H1 (cell line): ENCODE data around the gene FAR1. TPM values are rescaled to one million over a fixed set of nuclear protein-coding genes. Genes with fewer than 3 reads are reported as not detected.

Experiments
- CTCF ChIA-PET: fragments of 300-600 bp; sonication (Branson Sonifier 250); formaldehyde crosslinking; loops from one replicate; lab custom pipeline; 2021; ENCODE audit not compliant: partially characterized antibody; lab: Charles Lee
- POLR2A ChIA-PET: fragments of 300-600 bp; sonication (Branson Sonifier 250); formaldehyde crosslinking; loops from one replicate; lab custom pipeline; 2021; ENCODE audit warnings: inconsistent platforms; ENCODE audit not compliant: partially characterized antibody; lab: Charles Lee
- DNase-seq, 2 experiments: peaks; one replicate each; pipeline versions ENCODE4 v3.0.0 to v3.0.0-alpha.2; 2010 to 2022; ENCODE audit warnings: low spot score in 2 of 2, low read depth in 1 of 2, mixed read lengths in 1 of 2
- FAIRE-seq: peaks from 2 replicates; lab custom pipeline; 2011; peaks lifted over from hg19 to GRCh38; lab: Jason Lieb, UNC
- H2AFZ ChIP-seq: 2 replicates; pipeline ENCODE4 v1.8.1; 2012; ENCODE audit warnings: low read length, inconsistent platforms
- H2AK5ac ChIP-seq: 2 replicates; pipeline ENCODE4 v1.6.1; 2013; ENCODE audit warnings: low read depth, low read length
- H2BK120ac ChIP-seq: replicated peaks from 2 replicates; pipeline ENCODE3; 2013; ENCODE audit warnings: low read depth, low read length, inconsistent platforms
- H2BK12ac ChIP-seq: 2 replicates; pipeline ENCODE4 v1.6.1; 2013; ENCODE audit warnings: low read depth, low read length
- H2BK15ac ChIP-seq: 2 replicates; pipeline ENCODE4 v1.6.1; 2013; ENCODE audit warnings: low read length
- H2BK20ac ChIP-seq: 2 replicates; pipeline ENCODE4 v1.6.1; 2013; ENCODE audit warnings: low read length
- H2BK5ac ChIP-seq: 2 replicates; pipeline ENCODE4 v1.6.1; 2013; ENCODE audit warnings: low read depth, low read length
- H3K14ac ChIP-seq: 2 replicates; pipeline ENCODE4 v1.6.1; 2013; ENCODE audit warnings: inconsistent platforms; ENCODE audit not compliant: insufficient read length
- H3K18ac ChIP-seq: 2 replicates; pipeline ENCODE4 v1.6.1; 2013; ENCODE audit warnings: low read length; ENCODE audit errors: extremely low read depth
- H3K23ac ChIP-seq: 2 replicates; pipeline ENCODE4 v1.6.1; 2013; ENCODE audit warnings: inconsistent platforms; ENCODE audit not compliant: insufficient read length
- H3K23me2 ChIP-seq: 2 replicates; pipeline ENCODE4 v1.6.1; 2013; ENCODE audit warnings: low read depth, low read length
- H3K27ac ChIP-seq: 2 replicates; pipeline ENCODE4 v1.6.1; 2011; ENCODE audit warnings: low read depth, low read length, inconsistent platforms
- H3K27me3 ChIP-seq, 4 experiments: replicated peaks in 1 of 4; 1 replicate in 1 of 4; 2 replicates in 3 of 4; pipeline versions ENCODE4 v1.6.1 to v1.8.1; 2011 to 2013; ENCODE audit warnings: low read length in 3 of 4, mild to moderate bottlenecking in 3 of 4, inconsistent platforms in 2 of 4, mixed read lengths in 2 of 4, moderate library complexity in 1 of 4; ENCODE audit not compliant: control insufficient read depth in 3 of 4, insufficient read depth in 3 of 4; ENCODE audit errors: extremely low read depth in 1 of 4
- H3K36me3 ChIP-seq, 4 experiments: 2 replicates each; pipeline versions ENCODE4 v1.6.1 to v1.8.1; 2011 to 2013; ENCODE audit warnings: mild to moderate bottlenecking in 4 of 4, low read length in 3 of 4, moderate library complexity in 2 of 4, control low read depth in 1 of 4, inconsistent platforms in 1 of 4; ENCODE audit not compliant: insufficient read depth in 4 of 4, control insufficient read depth in 2 of 4
- H3K4ac ChIP-seq: replicated peaks from 2 replicates; pipeline ENCODE3; 2013; ENCODE audit warnings: low read length, low read depth, mixed read lengths, inconsistent platforms; ENCODE audit not compliant: insufficient read length
- H3K4me1 ChIP-seq, 4 experiments: replicated peaks in 1 of 4; 1 replicate in 1 of 4; 2 replicates in 3 of 4; pipeline versions ENCODE4 v1.6.1 to v1.8.1; 2011 to 2013; ENCODE audit warnings: low read length in 3 of 4, inconsistent platforms in 2 of 4, mixed read lengths in 1 of 4; ENCODE audit not compliant: insufficient read depth in 4 of 4, control insufficient read depth in 3 of 4
- H3K4me2 ChIP-seq, 2 experiments: 2 replicates each; pipeline versions ENCODE4 v1.6.1 to v1.8.1; 2011 to 2013; ENCODE audit warnings: low read depth in 2 of 2, low read length in 2 of 2, control low read depth in 1 of 2, inconsistent platforms in 1 of 2, mild to moderate bottlenecking in 1 of 2; ENCODE audit not compliant: insufficient read depth in 1 of 2
- H3K4me3 ChIP-seq, 4 experiments: fragments of 200-600, 300-600 bp in 1 of 4; sonication (generic), shearing (Covaris generic), sonication (Bioruptor Twin) in 1 of 4; 2 replicates each; pipeline versions ENCODE4 v1.5.1 to v1.8.1; 2011 to 2016; ENCODE audit warnings: low read length in 4 of 4, low read depth in 3 of 4, control low read depth in 2 of 4, inconsistent platforms in 2 of 4, mild to moderate bottlenecking in 2 of 4, mixed read lengths in 1 of 4, moderate library complexity in 1 of 4; ENCODE audit not compliant: insufficient read depth in 2 of 4; ENCODE audit errors: extremely low read depth in 1 of 4
- H3K56ac ChIP-seq: replicated peaks from 2 replicates; pipeline ENCODE3; 2013; ENCODE audit warnings: low read depth, mild to moderate bottlenecking, mixed read lengths, low read length, inconsistent platforms; ENCODE audit not compliant: insufficient read length
- H3K79me1 ChIP-seq: 2 replicates; pipeline ENCODE4 v1.6.1; 2013; ENCODE audit warnings: low read depth, low read length, control low read depth
- H3K79me2 ChIP-seq, 2 experiments: 2 replicates each; pipeline versions ENCODE4 v1.6.1 to v1.8.1; 2012 to 2013; ENCODE audit warnings: low read length in 2 of 2, mild to moderate bottlenecking in 2 of 2, inconsistent platforms in 1 of 2; ENCODE audit not compliant: insufficient read depth in 2 of 2, control insufficient read depth in 1 of 2
- H3K9ac ChIP-seq, 4 experiments: replicated peaks in 1 of 4; 1 replicate in 1 of 4; 2 replicates in 3 of 4; pipeline versions ENCODE4 v1.6.1 to v1.8.1; 2011 to 2013; ENCODE audit warnings: low read depth in 3 of 4, low read length in 3 of 4, control low read depth in 2 of 4, mild to moderate bottlenecking in 2 of 4, moderate library complexity in 2 of 4, inconsistent platforms in 1 of 4; ENCODE audit errors: extremely low read depth in 1 of 4
- H3K9me3 ChIP-seq, 2 experiments: 2 replicates each; pipeline versions ENCODE4 v1.6.1 to v1.8.1; 2012 to 2013; ENCODE audit warnings: mild to moderate bottlenecking in 2 of 2, moderate library complexity in 2 of 2, control low read depth in 1 of 2, inconsistent platforms in 1 of 2, low read depth in 1 of 2, low read length in 1 of 2, mixed read lengths in 1 of 2; ENCODE audit not compliant: insufficient read depth in 2 of 2
- H4K20me1 ChIP-seq, 2 experiments: replicated peaks in 1 of 2; 2 replicates each; pipeline versions ENCODE3 to v1.8.1; 2011 to 2013; ENCODE audit warnings: inconsistent platforms in 2 of 2, low read length in 2 of 2, mild to moderate bottlenecking in 1 of 2; ENCODE audit not compliant: insufficient read depth in 2 of 2, control insufficient read depth in 1 of 2
- H4K5ac ChIP-seq: 2 replicates; pipeline ENCODE4 v1.6.1; 2013; ENCODE audit warnings: low read length, low read depth, mixed read lengths, inconsistent platforms; ENCODE audit not compliant: insufficient read length
- H4K8ac ChIP-seq: 2 replicates; pipeline ENCODE4 v1.8.0; 2013; ENCODE audit warnings: mild to moderate bottlenecking, moderate library complexity, low read length, inconsistent platforms; ENCODE audit not compliant: insufficient read depth; ENCODE audit errors: extremely low read depth
- H4K91ac ChIP-seq: replicated peaks from 2 replicates; pipeline ENCODE3; 2013; ENCODE audit warnings: low read length, mixed read lengths, inconsistent platforms; ENCODE audit not compliant: insufficient read length
- GABPA ChIP-seq: IDR thresholded peaks from 2 replicates; pipeline ENCODE4 v1.6.1; 2011; ENCODE audit warnings: mild to moderate bottlenecking, low read length, moderate library complexity, borderline replicate concordance; ENCODE audit not compliant: insufficient read depth
- polyA plus RNA-seq, 7 experiments: library from polyadenylated mRNA; depleted of rRNA in 3 of 7; stranded (reverse) in 5 of 7; unstranded in 2 of 7; fragments of >200 nt in 5 of 7; fragments of 200-250 nt in 2 of 7; gene quantifications; 1 replicate in 5 of 7; 2 replicates in 1 of 7; 4 replicates in 1 of 7; pipeline versions ENCODE4 v1.2.1 to v1.2.3, GENCODE V29; 2011 to 2013; ENCODE audit warnings: missing spikeins in 2 of 7, mixed read lengths in 2 of 7
- total RNA-seq: library from RNA; stranded (reverse); fragmentation: NEBNext Ultra II Directional; extraction: Animal tissue kit (Norgen Biotek cat#: 25700); gene quantifications from 2 replicates; pipeline ENCODE4 v1.2.1, GENCODE V29; 2021

The FAR1 gene
- total and polyA plus RNA-seq, 2 of the 8 experiments (the other 6 are each of a cell fraction or from before 2014, with no cell fraction given): 29.7 to 68.5 TPM

GRCh38 chr11:13718394-13718793, 49.9 kb downstream of the FAR1 start:
- no peak overlapping the region for H2BK120ac ChIP-seq
- H3K23ac ChIP-seq: no peak overlapping the region
- H3K18ac ChIP-seq: no peak overlapping the region
- H3K9me3 ChIP-seq: no peaks in the 10 kb centered on the region
- no peaks in the 10 kb centered on the region for H3K27me3 ChIP-seq
- H3K4ac ChIP-seq: no peak overlapping the region
- H3K4me2 ChIP-seq: no peak overlapping the region
- H2BK5ac ChIP-seq: no peak overlapping the region
- peaks cover 0 to 58% (median 16%) of the 10 kb centered on the region in 4 experiments; a peak in 6 of 8 replicates for H3K36me3 ChIP-seq
- CTCF ChIA-PET: no interaction called here
- no peaks in the 10 kb centered on the region for H3K4me1 ChIP-seq
- no peaks in the 10 kb centered on the region for H3K23me2 ChIP-seq
- H3K14ac ChIP-seq: no peak overlapping the region
- H3K56ac ChIP-seq: no peak overlapping the region
- H4K20me1 ChIP-seq: no peaks in the 10 kb centered on the region
- no peak overlapping the region for H4K91ac ChIP-seq
- no peak overlapping the region for H2BK20ac ChIP-seq
- H3K79me1 ChIP-seq: no peaks in the 10 kb centered on the region; the same call in 1 of the 2 replicates
- no peak overlapping the region for H2AK5ac ChIP-seq
- FAIRE-seq (no peak), DNase-seq (no peak)
- no peaks in the 10 kb centered on the region for H3K79me2 ChIP-seq
- POLR2A ChIA-PET: interaction anchor here (2.1 kb wide), 1 partner anchor 11 kb away, joined by 6 read pairs; no protein-coding TSS in a partner anchor
- H2BK12ac ChIP-seq: no peak overlapping the region
- no peak overlapping the region for H4K5ac ChIP-seq
- no peak for TF ChIP-seq GABPA
- TF ChIP-seq, all 59 proteins: peak for 0
- Histone ChIP-seq H2AFZ (no peak overlapping the region), H4K8ac (no peak overlapping the region), H3K27ac (no peak overlapping the region), H3K4me3 (no peak overlapping the region), H3K9ac (no peak overlapping the region), H2BK15ac (no peak overlapping the region)
